ENCODE results near the gene HSPA14.

Gene HSPA14

GRCh38 chr10:14879124-14879927 is 41.2 kb downstream of the HSPA14 start:
- no peak for TF ChIP-seq CTCF (conservative IDR thresholded peaks at IDR 0.05)
- peak overlapping the region; percentile 92 for H3K27ac ChIP-seq

- TF ChIP-seq CTCF (conservative IDR thresholded peaks at IDR 0.05): no peak
- H3K27ac ChIP-seq: peak overlapping the region; percentile 92
Observed at GRCh38 chr10:14879928-14880193, 41.8 kb downstream of the HSPA14 start.

- peak overlapping the region; percentile 92; the same call in 1 of the 2 replicates for H3K27ac ChIP-seq
- no peak for TF ChIP-seq CTCF (conservative IDR thresholded peaks at IDR 0.05)
Observed at GRCh38 chr10:14880229-14880628, 42.1 kb downstream of the HSPA14 start.

GRCh38 chr10:14884082-14884481 is 46.0 kb downstream of the HSPA14 start:
- no peak for TF ChIP-seq CTCF (conservative IDR thresholded peaks at IDR 0.05)
- no peak overlapping the region for H3K27ac ChIP-seq

- no peak overlapping the region for H3K27ac ChIP-seq
- peak; percentile 40 for TF ChIP-seq CTCF (conservative IDR thresholded peaks at IDR 0.05)
Observed at GRCh38 chr10:14889318-14889717, 51.2 kb downstream of the HSPA14 start.

- no peak overlapping the region for H3K27ac ChIP-seq
- no peak for TF ChIP-seq CTCF (conservative IDR thresholded peaks at IDR 0.05)
Observed at GRCh38 chr10:14891151-14891550, 53.0 kb downstream of the HSPA14 start.

GRCh38 chr10:14904316-14904732 is 66.2 kb downstream of the HSPA14 start:
- TF ChIP-seq CTCF (conservative IDR thresholded peaks at IDR 0.05): peak; percentile 73

More at GRCh38 chr10:14904316-14904732, 66.2 kb downstream of the HSPA14 start:
- H3K27ac ChIP-seq: no peak overlapping the region; the same call in 1 of the 2 replicates
